Measurements from ENCODE around the gene MTAP.

The MTAP gene

GRCh38 chr9:21974343-21974721 lies 171.9 kb downstream of the MTAP start:
- no peak for DNase-seq

- DNase-seq: no peak
Measured at GRCh38 chr9:21974722-21975409, 172.4 kb downstream of the MTAP start.

- DNase-seq: no peak
Measured at GRCh38 chr9:21976334-21976875, 174.0 kb downstream of the MTAP start.

- no peak for DNase-seq
Measured at GRCh38 chr9:21982391-21982790, 180.0 kb downstream of the MTAP start.

GRCh38 chr9:21982861-21983560 lies 180.6 kb downstream of the MTAP start:
- no peak for DNase-seq

GRCh38 chr9:21983561-21983935 lies 181.1 kb downstream of the MTAP start:
- no peak for DNase-seq

GRCh38 chr9:21984101-21984500 lies 181.7 kb downstream of the MTAP start:
- no peak for DNase-seq

- no peak for DNase-seq
Measured at GRCh38 chr9:21985964-21986667, 183.7 kb downstream of the MTAP start.
